ENCODE data around the gene ADGRV1. TPM values are rescaled to one million over a fixed set of nuclear protein-coding genes. Genes with fewer than 3 reads are reported as not detected.

ADGRV1 gene
- total and polyA plus RNA-seq, 8 donors: 0.75 to 10.3 (median 4.0) TPM

DNA sequence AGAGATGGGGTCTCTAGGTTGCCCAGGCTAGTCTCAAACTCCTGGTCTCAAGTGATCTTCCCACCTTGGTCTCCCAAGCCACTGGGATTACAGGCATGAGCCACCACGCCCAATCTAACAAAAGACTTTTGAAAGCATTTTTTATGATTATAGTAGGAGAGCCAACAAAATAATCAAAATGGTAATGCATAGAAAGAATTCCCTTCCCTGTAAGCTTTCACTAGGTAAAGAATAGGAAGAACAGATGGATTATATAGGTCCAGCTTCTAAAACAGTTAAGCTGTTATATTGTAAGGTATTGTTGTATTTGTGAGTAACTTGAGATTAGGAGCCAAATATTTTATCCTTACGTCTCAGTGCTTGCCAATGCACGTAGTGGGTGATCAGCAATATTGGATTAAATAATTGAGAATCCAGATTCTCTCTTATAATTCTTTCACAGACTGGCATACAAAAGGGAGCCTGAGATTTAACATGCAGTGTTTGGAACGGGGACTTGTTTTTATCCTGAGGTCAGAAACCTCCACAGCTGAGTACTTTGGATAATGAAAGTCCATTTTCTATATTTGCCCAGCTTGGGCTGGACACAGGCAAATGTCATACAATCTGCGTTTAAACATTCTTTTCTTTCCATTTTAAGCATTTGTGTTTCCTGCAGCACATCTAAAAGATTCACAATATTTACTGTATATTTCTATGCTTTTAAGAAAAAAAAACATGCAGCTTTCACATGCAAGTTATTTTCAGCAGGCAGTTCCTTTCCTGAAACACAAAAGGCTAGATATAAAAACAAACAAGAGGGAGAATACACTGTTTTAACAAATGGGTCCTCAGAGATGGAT, 586.1 kb downstream of the ADGRV1 start:
- Histone ChIP-seq H3K27ac (peak overlapping the region in 4 of 5 donors; percentile 18 to 71 (median 62)), H3K4me1 (peaks cover 6 to 65% (median 28%) of the 10 kb centered on the region in 4 donors), H3K9me3 (no peaks in the 10 kb centered on the region), H3K4me3 (peak overlapping the region in 1 of 4 donors; percentile 9), H3K36me3 (no peaks in the 10 kb centered on the region), H3K27me3 (no peaks in the 10 kb centered on the region)
- DNase-seq: peak in 1 of 2 donors; percentile 41
- WGBS, 5 donors: 23 to 37% (median 26%) methylated on average over 5 of the region's 5 CpGs
- no peak for TF ChIP-seq POLR2A (IDR thresholded peaks at IDR 0.05)
- no peak for TF ChIP-seq EP300 (IDR thresholded peaks at IDR 0.05)
- TF ChIP-seq POLR2AphosphoS5 (IDR thresholded peaks at IDR 0.05): no peak
- TF ChIP-seq, protein P1, sequence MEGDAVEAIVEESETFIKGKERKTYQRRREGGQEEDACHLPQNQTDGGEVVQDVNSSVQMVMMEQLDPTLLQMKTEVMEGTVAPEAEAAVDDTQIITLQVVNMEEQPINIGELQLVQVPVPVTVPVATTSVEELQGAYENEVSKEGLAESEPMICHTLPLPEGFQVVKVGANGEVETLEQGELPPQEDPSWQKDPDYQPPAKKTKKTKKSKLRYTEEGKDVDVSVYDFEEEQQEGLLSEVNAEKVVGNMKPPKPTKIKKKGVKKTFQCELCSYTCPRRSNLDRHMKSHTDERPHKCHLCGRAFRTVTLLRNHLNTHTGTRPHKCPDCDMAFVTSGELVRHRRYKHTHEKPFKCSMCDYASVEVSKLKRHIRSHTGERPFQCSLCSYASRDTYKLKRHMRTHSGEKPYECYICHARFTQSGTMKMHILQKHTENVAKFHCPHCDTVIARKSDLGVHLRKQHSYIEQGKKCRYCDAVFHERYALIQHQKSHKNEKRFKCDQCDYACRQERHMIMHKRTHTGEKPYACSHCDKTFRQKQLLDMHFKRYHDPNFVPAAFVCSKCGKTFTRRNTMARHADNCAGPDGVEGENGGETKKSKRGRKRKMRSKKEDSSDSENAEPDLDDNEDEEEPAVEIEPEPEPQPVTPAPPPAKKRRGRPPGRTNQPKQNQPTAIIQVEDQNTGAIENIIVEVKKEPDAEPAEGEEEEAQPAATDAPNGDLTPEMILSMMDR (IDR thresholded peaks at IDR 0.05): no peak
- intact Hi-C loops (cut with DNase I; ENCODE audit: low total_unique reads): no loop called here

- intact Hi-C loops (cut with DNase I; ENCODE audit: low total_unique reads): no loop called here
- peaks cover 6 to 66% (median 27%) of the 10 kb centered on the region in 4 donors for H3K4me1 ChIP-seq
- H3K27ac ChIP-seq: peak overlapping the region in 4 of 5 donors; percentile 18 to 71 (median 62)
- 8 to 21% (median 12%) methylated on average over 2 of the region's 2 CpGs for WGBS, 5 donors
- DNase-seq: peak in 1 of 2 donors; percentile 39
- TF ChIP-seq, protein P1 (IDR thresholded peaks at IDR 0.05): no peak
- no peak for TF ChIP-seq POLR2A (IDR thresholded peaks at IDR 0.05)
- TF ChIP-seq EP300 (IDR thresholded peaks at IDR 0.05): no peak
- no peak for TF ChIP-seq POLR2AphosphoS5 (IDR thresholded peaks at IDR 0.05)
- H3K4me3 ChIP-seq: no peak overlapping the region
- no peaks in the 10 kb centered on the region for H3K36me3 ChIP-seq
- no peaks in the 10 kb centered on the region for H3K27me3 ChIP-seq
- no peaks in the 10 kb centered on the region for H3K9me3 ChIP-seq
These were observed 586.7 kb downstream of the ADGRV1 start for GRCh38 chr5:91145333-91145620.

- H3K27ac ChIP-seq: peak overlapping the region in 3 of 5 donors; percentile 1 to 54 (median 11)
- H3K36me3 ChIP-seq: no peaks in the 10 kb centered on the region
- no peaks in the 10 kb centered on the region for H3K9me3 ChIP-seq
- WGBS, 5 donors: 45 to 62% (median 61%) methylated on average over 4 of the region's 4 CpGs
- peak in 1 of 2 donors; percentile 50 for DNase-seq
- no peaks in the 10 kb centered on the region for H3K27me3 ChIP-seq
- H3K4me3 ChIP-seq: no peak overlapping the region
- TF ChIP-seq EP300 (IDR thresholded peaks at IDR 0.05): no peak
- TF ChIP-seq POLR2AphosphoS5 (IDR thresholded peaks at IDR 0.05): no peak
- no peak for TF ChIP-seq POLR2A (IDR thresholded peaks at IDR 0.05)
- intact Hi-C loops (cut with DNase I; ENCODE audit: low total_unique reads): no loop called here
- peaks cover 6 to 67% (median 29%) of the 10 kb centered on the region in 4 donors for H3K4me1 ChIP-seq
These were observed 587.6 kb downstream of the ADGRV1 start for GRCh38 chr5:91146230-91146629.

DNA sequence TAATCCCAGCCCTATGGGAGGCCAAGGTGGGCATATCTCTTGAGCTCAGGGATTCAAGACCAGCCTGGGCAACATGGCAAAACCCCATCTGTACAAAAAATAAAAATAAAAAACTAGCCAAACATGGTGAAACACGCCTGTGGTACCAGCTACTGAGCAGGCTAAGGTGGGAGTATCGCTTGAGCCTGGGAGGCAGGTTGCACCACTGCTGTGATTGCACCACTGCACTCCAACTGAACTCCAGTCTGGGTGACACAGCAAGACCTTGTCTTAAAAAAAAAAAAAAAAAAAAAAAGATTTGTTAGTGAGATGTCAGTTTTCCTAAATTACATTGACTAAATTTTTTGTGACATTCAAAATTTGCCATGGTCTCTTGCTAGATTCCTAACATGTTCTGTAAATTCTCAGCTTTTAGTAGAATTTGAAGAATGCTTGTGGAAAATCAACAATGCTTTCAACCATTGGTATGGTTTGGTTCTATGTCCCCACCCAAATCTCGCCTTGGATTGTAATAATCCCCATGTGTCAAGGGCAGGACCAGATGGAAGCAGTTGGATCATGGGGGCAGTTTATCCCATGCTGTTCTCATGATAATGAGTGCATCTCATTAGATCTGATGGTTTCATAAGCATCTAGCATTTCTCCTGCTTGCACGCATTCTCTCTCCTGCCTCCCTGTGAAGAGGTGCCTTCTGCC, 588.5 kb downstream of the ADGRV1 start:
- H3K4me3 ChIP-seq: no peak overlapping the region
- H3K27me3 ChIP-seq: no peaks in the 10 kb centered on the region
- no peaks in the 10 kb centered on the region for H3K9me3 ChIP-seq
- 79 to 93% (median 92%) methylated on average over 4 of the region's 4 CpGs for WGBS, 5 donors
- DNase-seq: no peak
- peak overlapping the region in 1 of 5 donors; percentile 11 for H3K27ac ChIP-seq
- peaks cover 6 to 63% (median 33%) of the 10 kb centered on the region in 4 donors for H3K4me1 ChIP-seq
- intact Hi-C loops (cut with DNase I; ENCODE audit: low total_unique reads): no loop called here
- H3K36me3 ChIP-seq: no peaks in the 10 kb centered on the region
- TF ChIP-seq POLR2AphosphoS5 (IDR thresholded peaks at IDR 0.05) (no peak), POLR2A (IDR thresholded peaks at IDR 0.05) (no peak), EP300 (IDR thresholded peaks at IDR 0.05) (no peak)
- TF ChIP-seq, protein P1 (IDR thresholded peaks at IDR 0.05): no peak

Data from stomach (tissue), 9 donors.